K562 (cell line): ENCODE data around the gene SMAD3. TPM values are rescaled to one million over a fixed set of nuclear protein-coding genes. Genes with fewer than 3 reads are reported as not detected.

ENCODE experiments used
- ARID1B ChIP-seq: fragments of 450-650 bp; IDR thresholded peaks from 2 replicates; pipeline ENCODE4 v1.6.1; 2016; ENCODE audit warnings: antibody characterized with exemption, mild to moderate bottlenecking, inconsistent platforms
- GATAD2A ChIP-seq: fragments of 450-650 bp; IDR thresholded peaks from 2 replicates; pipeline ENCODE4 v1.6.1; 2017
- HMBOX1 ChIP-seq: sonication (generic); IDR thresholded peaks from 2 replicates; pipeline ENCODE4 v1.6.1; 2016
- KDM5B ChIP-seq: fragments of 200-600 bp; sonication (generic); IDR thresholded peaks from 2 replicates; pipeline ENCODE4 v1.6.1; 2012; ENCODE audit warnings: low read depth, mild to moderate bottlenecking, moderate library complexity, low read length, control low read depth, inconsistent platforms; ENCODE audit not compliant: insufficient replicate concordance
- MAFF ChIP-seq: IDR thresholded peaks from 2 replicates; pipeline ENCODE4 v1.6.1; 2012; ENCODE audit warnings: low read length, improper control_type of control experiment
- MCM5 ChIP-seq: fragments of 450-650 bp; IDR thresholded peaks from 2 replicates; pipeline ENCODE4 v1.6.1; 2016; ENCODE audit warnings: low read depth
- MTA3 ChIP-seq: fragments of 450-650 bp; formaldehyde crosslinking; IDR thresholded peaks from 2 replicates; pipeline ENCODE4 v1.6.1; 2017; ENCODE audit warnings: mild to moderate bottlenecking, borderline replicate concordance
- NCOA2 ChIP-seq, 2 experiments: fragments of 450-650 bp; IDR thresholded peaks; 2 replicates each; pipeline ENCODE4 v1.6.1; 2018; ENCODE audit warnings: mild to moderate bottlenecking in 2 of 2, moderate library complexity in 1 of 2; ENCODE audit not compliant: partially characterized antibody in 2 of 2
- PKNOX1 ChIP-seq: fragments of 450-650 bp; IDR thresholded peaks from 2 replicates; pipeline ENCODE4 v1.6.1; 2016
- RBM17 ChIP-seq: fragments of 200-400 bp; formaldehyde crosslinking; IDR thresholded peaks from 2 replicates; pipeline ENCODE4 v1.6.1; 2017; ENCODE audit warnings: low read depth, mild to moderate bottlenecking, low read length, borderline replicate concordance
- RFX1 ChIP-seq: fragments of 450-650 bp; IDR thresholded peaks from 2 replicates; pipeline ENCODE4 v1.6.1; 2016; ENCODE audit warnings: mild to moderate bottlenecking, moderate library complexity
- SAP30 ChIP-seq: fragments of 200-600 bp; sonication (generic); IDR thresholded peaks from 2 replicates; pipeline ENCODE4 v1.6.1; 2012; ENCODE audit warnings: borderline replicate concordance, low read depth, mild to moderate bottlenecking, moderate library complexity, low read length, control low read depth, inconsistent platforms; ENCODE audit not compliant: insufficient read depth, poor library complexity, severe bottlenecking
- SIN3B ChIP-seq: fragments of 450-650 bp; IDR thresholded peaks from 2 replicates; pipeline ENCODE4 v1.6.1; 2017; ENCODE audit warnings: low read depth, mild to moderate bottlenecking, moderate library complexity
- UBTF ChIP-seq, 2 experiments: IDR thresholded peaks; 2 replicates each; pipeline ENCODE4 v1.6.1; 2012; ENCODE audit warnings: improper control_type of control experiment in 2 of 2, low read depth in 2 of 2, low read length in 2 of 2, borderline replicate concordance in 1 of 2
- VEZF1 ChIP-seq: fragments of 200-800 bp; sonication (Bioruptor generic); IDR thresholded peaks from 2 replicates; pipeline ENCODE4 v1.6.1; 2017; ENCODE audit warnings: missing genetic modification characterization, missing compliant biosample characterization
- ZNF184 ChIP-seq: sonication (generic); formaldehyde crosslinking; IDR thresholded peaks from 2 replicates; pipeline ENCODE4 v1.5.0; 2020; ENCODE audit warnings: missing genetic modification reagents
- ZNF449 ChIP-seq: fragments of 250-450 bp; sonication (Bioruptor Pico); IDR thresholded peaks from 2 replicates; pipeline ENCODE4 v1.8.0; 2022; ENCODE audit warnings: moderate library complexity, mild to moderate bottlenecking, inconsistent platforms
- ZNF740 ChIP-seq, 3 experiments: fragments of 200-800 bp in 1 of 3; sonication (Bioruptor generic) in 1 of 3; sonication (generic) in 1 of 3; formaldehyde crosslinking in 1 of 3; IDR thresholded peaks; 2 replicates each; pipeline versions ENCODE4 v1.6.1 to v1.8.0; 2016 to 2022; ENCODE audit warnings: mild to moderate bottlenecking in 2 of 3, missing compliant biosample characterization in 2 of 3, missing genetic modification characterization in 2 of 3, missing genetic modification reagents in 1 of 3
- polyA plus RNA-seq, 8 experiments: library from polyadenylated mRNA; depleted of rRNA in 4 of 8; stranded (reverse) in 5 of 8; unstranded in 3 of 8; fragments of >200 nt; fragmentation: Nextera tagmentation in 2 of 8; fragmentation: Illumina TruSeq in 1 of 8; extraction: Ambion mirVana in 2 of 8; extraction: Trizol in 1 of 8; gene quantifications; 2 replicates each; pipeline versions ENCODE4 v1.2.1 to v1.2.3, GENCODE V29; 2011 to 2014; ENCODE audit warnings: inconsistent platforms in 1 of 8, missing spikeins in 1 of 8
- total RNA-seq, 7 experiments: library from RNA; depleted of rRNA in 6 of 7; stranded (reverse); fragments of >200 nt in 6 of 7; fragmentation: Illumina TruSeq in 2 of 7; extraction: Trizol in 2 of 7; gene quantifications; 2 replicates each; pipeline versions ENCODE4 v1.2.1 to v1.2.3, GENCODE V29; 2011 to 2021; ENCODE audit warnings: low replicate concordance in 1 of 7

SMAD3 gene
- total and polyA plus RNA-seq, 9 of the 15 experiments (the other 6 are each of a cell fraction or from before 2014, with no cell fraction given) = 4.3 to 39.2 (median 11.1) TPM

GRCh38 chr15:67068710-67069400 is 3.5 kb downstream of the SMAD3 start (continued):
- TF ChIP-seq ZNF740 (CRISPR knock-in tag; IDR thresholded peaks at IDR 0.05) = peak; percentile 81
- TF ChIP-seq ZNF740 (tag; IDR thresholded peaks at IDR 0.05) = no peak
- no peak for TF ChIP-seq NCOA2 (IDR thresholded peaks at IDR 0.05; ENCODE audit: partially characterized antibody in 2 of 2)
- peak; percentile 37; the same call in 1 of the 2 replicates for TF ChIP-seq RFX1
- TF ChIP-seq MCM5 = no peak
- TF ChIP-seq ZNF184 = no peak
- 0 out of 2 replicates have a peak, but pooled peaks have one; percentile 31 for TF ChIP-seq GATAD2A
- TF ChIP-seq VEZF1 (CRISPR knock-in tag) = peak; percentile 64
- TF ChIP-seq UBTF (IDR thresholded peaks at IDR 0.05; ENCODE audit: borderline replicate concordance in 1 of 2, low read depth in 2 of 2, low read length in 2 of 2) = peak in 1 of 2 experiments; percentile 30; a peak in 1 of 4 replicates
- no peak for TF ChIP-seq SIN3B
- TF ChIP-seq MTA3 = 0 out of 2 replicates have a peak, but pooled peaks have one; percentile 35
- peak; percentile 81 for TF ChIP-seq HMBOX1
- peak; percentile 16; the same call in 1 of the 2 replicates for TF ChIP-seq MAFF
- TF ChIP-seq ARID1B = peak; percentile 10; the same call in 1 of the 2 replicates
- TF ChIP-seq PKNOX1 = no peak
- no peak for TF ChIP-seq ZNF449
- TF ChIP-seq SAP30 = peak; percentile 3
- TF ChIP-seq RBM17 = no peak
- no peak for TF ChIP-seq KDM5B
